HG03457 (cell line): ENCODE measurements around the gene TECTB.
A peak's percentile ranks its signal among the peaks of the same experiment; 100 is the strongest.

Source experiments
- ATAC-seq: cut with Tn5 transposase; IDR thresholded peaks from one replicate; pipeline ENCODE4 v1.9.1; 2021; ENCODE audit warnings: moderate number of reproducible peaks; ENCODE audit not compliant: unreplicated experiment

TECTB gene

GRCh38 chr10:112304267-112304859, 21.2 kb downstream of the TECTB start:
- ATAC-seq: no peak

DNA sequence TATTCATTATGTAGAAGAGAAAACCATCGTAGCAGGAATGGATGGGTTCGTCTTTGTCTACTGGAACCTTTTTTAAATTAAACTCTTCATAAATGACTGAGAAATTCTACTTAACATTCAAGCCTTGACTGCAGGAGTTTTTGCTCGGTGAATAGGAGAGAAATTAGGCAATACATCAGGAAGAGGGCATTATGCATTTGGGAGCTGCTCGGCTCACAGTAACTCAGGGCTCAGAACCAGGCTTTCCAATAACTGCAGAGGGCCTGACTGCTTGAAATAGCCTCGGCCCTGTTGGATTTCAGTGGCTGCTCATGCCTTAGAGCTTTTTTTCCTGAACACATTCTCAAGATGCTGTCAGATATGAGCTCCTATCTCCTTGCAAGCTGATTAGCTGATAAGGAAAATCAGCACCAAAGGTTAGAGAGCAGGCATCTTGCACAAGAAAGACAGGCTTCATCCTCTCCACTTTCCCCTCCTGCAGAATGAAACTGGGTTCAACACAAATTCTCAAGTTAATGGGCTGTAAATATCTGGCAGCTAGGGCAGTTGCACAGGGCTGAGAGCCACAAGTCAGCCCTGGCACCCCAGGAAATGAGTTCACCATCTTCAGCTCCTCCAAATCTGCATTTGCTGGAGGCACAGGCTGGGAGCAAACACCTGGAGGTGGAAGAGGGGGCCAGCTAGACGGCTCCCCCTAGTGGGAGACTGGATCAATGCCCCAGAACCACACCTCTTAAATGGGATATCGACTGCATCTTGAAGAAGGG, 24.3 kb downstream of the TECTB start:
- ATAC-seq: no peak

DNA sequence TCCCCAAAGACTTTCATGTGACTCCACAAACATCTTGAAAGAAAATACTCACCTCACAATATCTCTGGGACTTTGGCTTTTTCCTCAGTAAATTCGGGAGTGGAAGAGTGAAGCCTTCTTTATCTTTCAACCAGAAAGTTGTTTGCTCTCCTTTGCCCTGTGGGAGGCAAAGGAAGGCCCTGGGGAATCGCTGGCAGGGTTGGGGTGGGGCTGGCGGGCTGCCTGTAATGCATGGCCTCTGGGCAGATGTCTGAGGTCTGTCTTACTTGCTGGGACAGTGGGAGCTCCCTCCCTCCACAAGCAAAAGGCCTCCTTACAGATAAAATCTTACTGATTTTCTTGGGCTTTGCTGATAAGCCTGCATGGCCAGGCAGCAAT, 24.9 kb downstream of the TECTB start:
- no peak for ATAC-seq

GRCh38 chr10:112311481-112311880, 28.3 kb downstream of the TECTB start:
- no peak for ATAC-seq

DNA sequence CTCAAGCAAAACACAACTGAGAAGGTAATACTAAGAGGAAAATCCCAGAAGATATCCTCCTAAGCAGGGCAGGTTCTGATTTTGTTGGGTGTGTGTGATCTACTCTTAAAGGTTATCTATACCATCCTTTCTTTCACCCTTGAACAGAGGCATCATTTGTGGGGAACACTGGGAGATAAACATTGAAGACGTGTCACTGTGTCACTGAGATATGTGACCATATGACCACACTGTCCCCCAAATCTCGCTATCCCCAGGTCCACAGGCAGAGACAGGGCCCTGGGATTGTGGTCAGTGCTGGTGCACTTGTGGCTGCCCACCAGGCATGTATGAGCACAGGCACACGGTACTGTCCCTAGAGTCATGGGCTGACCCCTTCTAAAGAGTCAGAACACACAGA, 30.0 kb downstream of the TECTB start:
- no peak for ATAC-seq

DNA sequence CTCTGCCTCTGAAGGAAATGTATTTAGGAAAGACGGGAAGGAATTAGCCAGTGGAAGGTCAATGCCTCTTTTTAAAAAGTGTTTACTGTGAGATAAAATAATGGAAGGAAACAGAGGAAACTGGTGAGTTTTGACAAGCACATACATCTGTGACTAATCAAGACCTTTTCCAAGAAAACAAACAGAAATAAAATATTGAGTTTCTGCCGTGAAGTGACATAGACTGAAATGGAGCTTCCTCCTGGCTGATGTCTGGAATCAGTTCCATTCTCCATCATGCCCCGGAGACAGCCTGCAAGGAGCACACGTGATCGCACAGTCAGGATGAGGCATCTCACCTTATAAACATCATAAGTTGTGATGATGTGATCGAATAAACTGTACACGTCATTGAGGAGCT, 30.7 kb downstream of the TECTB start:
- ATAC-seq: no peak

DNA sequence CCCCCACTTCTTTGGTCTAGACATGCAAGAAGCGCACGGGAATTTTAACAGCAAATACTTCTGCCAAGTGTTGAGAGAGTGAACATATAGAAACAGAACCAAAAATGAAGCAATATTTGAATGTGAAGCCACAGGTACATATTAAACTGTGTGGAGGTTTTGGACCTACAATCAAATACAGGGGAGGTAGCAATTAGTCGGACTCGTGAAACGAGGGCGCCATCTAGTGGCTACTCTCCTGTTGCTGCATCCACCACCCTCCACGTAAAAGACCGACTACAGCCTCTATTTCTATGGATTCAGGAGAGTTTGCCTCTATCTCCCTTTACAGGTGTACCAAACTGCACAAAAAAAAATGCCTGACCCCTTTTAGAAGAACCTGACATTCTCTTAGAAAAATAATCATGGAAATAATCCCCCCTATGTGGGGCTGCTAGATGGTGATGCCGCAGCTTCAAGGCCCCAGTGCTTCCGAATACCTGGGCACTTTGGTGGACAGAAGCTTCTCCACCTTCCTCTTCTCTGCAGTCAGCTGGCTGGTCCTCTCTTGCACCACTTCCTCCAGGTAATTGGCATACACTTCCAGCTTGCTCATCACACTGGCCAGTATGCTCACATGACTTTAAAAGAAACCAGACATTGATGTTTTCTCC, 31.7 kb downstream of the TECTB start:
- peak; percentile 83 for ATAC-seq

DNA sequence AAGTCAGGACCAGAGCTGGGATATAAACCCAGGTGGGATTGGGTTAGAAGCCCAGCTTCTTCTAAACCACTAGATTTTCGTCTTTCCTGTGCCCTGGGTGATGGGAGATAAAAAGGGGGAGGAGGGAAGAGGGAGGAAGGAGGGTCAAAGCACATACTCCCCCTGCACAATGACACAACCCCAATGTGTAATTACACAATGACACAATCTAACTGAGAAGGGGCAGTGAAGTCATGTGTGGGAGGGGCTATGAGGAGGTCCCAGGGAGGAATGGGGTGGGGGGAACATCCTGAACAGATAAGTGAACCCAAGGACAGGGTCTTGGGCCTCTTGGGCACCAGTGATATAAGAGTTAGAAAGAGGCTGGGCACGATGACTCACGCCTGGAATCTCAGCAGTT, 44.5 kb downstream of the TECTB start:
- no peak for ATAC-seq

GRCh38 chr10:112330162-112330561, 47.0 kb downstream of the TECTB start:
- no peak for ATAC-seq

GRCh38 chr10:112330607-112331160, 47.5 kb downstream of the TECTB start:
- ATAC-seq: no peak

DNA sequence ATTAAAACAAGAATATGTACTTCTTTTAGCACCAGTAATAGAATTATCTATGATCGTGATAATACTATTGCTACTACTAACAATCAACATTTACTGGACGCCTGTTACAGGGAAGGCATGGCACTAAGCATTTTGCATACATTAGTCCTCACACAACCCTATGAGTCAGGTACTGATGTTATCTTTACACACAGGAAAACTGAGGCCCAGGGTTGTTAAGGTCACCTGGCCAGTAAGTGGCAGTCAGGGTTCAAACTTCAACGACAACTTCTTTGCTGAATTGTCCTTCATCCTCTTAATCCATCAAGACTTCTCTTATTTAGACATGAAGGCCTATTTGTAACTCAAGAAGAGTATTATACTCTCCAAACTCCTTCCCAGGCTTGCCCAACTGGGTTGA, 48.8 kb downstream of the TECTB start:
- ATAC-seq: no peak

- no peak for ATAC-seq
These were observed 49.5 kb downstream of the TECTB start for GRCh38 chr10:112332509-112333228.

GRCh38 chr10:112333452-112333851, 50.3 kb downstream of the TECTB start:
- no peak for ATAC-seq

- ATAC-seq: no peak
These were observed 52.1 kb downstream of the TECTB start for GRCh38 chr10:112335111-112335867.

GRCh38 chr10:112335868-112336265, 52.7 kb downstream of the TECTB start:
- no peak for ATAC-seq

DNA sequence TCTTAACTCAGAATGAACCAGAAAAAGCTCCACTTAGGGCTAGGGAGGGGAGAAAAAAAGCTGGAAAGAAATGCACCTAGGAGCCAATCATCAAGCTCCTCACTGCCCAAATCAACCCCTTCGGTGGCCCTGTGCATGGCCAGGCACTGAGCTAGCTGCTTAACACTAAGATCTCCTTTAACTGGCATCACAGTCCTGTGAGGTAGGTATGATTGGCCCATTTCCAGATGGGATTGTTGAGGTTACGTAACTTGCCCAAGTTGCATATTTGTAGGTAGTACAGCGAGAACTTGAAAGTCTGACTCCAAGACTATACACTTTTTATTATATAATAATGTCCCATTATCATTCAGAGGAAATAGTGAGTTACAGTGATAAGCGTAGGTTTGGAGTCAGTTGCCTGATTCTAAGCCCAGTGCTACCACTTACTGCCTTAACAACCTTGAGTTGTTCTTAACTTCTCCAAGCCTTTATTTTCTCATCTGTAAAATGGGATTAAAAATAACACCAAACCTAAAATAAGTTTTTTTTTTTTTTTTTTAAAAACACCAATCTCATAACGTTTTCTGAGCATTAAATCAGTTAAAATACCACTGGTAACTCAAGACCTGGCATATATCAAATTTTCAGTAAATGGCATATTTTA, 53.5 kb downstream of the TECTB start:
- no peak for ATAC-seq

- no peak for ATAC-seq
These were observed 55.8 kb downstream of the TECTB start for GRCh38 chr10:112338957-112339356.

DNA sequence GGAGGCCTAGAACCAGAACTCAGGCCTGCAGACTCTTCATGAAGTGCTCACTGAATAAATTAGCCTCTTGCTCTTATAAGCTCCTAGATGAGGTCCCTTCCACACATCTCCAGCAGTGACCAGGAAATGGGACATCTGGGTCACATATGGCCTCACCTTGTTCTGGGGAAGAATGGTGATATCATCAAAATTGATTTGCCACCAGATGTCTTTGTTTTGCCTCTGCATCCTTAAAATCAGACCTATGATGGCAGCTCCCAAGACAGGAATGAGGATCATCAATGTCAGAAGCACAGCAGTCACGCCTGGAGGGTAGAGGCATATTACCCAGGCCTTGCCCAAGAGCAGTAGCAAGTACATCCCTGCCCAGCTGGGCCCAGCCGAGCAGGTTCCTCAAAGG, 57.4 kb downstream of the TECTB start:
- ATAC-seq: no peak

DNA sequence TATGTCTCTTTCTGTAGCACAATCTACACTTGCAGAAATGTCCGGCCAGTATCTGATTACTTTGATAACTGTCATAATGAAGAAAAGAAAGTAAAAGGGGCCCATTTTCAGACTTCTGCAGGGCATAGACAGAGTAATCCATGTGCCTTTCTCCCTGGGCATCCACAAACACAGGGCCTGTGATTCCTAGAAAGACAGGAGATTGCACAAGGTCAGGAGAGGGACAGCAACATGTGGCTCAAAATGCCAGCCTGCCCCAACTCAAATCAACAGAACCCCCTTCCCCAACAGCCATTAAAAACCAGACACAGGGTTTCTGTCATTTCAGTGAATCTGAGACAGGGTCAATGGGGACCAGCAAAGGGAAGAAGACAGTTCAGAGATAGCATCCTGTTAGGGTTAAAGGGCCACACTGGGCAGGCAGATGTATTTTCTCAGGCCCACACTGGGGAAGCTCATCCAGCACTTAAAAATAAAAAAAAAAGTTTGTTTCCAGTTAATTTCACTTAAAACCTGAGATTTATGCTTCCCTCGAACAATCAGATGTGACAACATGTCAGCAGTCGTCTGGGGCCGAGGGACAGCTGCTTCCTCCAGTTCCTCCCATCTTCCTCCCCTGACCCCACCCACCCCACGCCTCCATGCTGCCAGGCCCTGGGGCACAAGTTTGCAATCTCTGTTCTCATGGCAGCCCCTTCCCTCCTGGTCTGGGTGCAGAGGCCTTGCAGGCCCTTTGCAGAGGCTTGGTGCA, 60.0 kb downstream of the TECTB start:
- no peak for ATAC-seq
